ENCODE data around the gene CCDC14.
"Not testable (repeated sequence)": the region's sequence is repeated elsewhere in the genome, so short reads cannot be mapped to it uniquely, and the experiment has no call there.

Gene CCDC14

DNA sequence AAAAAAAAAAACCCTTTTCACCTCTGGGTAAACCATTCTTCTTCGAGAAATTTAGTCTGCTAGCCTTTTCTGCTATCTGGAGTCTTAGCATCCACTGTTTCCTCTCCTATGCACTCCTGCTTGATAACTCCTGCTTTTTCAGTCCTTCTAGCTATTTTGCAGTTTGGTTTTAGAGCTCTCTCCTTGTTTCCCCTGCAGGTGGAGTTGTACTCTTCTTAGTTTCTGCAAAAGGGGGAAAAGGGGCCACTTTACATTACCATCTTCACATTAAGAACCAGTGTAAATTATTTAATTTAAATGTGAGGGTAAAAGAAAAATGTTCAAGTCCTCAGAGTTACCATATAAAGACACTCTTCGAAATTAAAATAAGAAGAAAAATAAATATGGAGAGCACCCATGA, 53.3 kb downstream of the CCDC14 start:
- peaks cover 3% of the 10 kb centered on the region for H3K36me3 Mint-ChIP-seq
- H3K27ac Mint-ChIP-seq, result no peak overlapping the region
- DNase-seq, result no peak
- CTCF ChIA-PET, result no interaction called here
- H3K27me3 Mint-ChIP-seq, result peaks cover 4% of the 10 kb centered on the region
- no peak overlapping the region for H3K4me3 Mint-ChIP-seq
- no peaks in the 10 kb centered on the region for H3K9me3 Mint-ChIP-seq
- no peaks in the 10 kb centered on the region for H3K4me1 Mint-ChIP-seq

DNA sequence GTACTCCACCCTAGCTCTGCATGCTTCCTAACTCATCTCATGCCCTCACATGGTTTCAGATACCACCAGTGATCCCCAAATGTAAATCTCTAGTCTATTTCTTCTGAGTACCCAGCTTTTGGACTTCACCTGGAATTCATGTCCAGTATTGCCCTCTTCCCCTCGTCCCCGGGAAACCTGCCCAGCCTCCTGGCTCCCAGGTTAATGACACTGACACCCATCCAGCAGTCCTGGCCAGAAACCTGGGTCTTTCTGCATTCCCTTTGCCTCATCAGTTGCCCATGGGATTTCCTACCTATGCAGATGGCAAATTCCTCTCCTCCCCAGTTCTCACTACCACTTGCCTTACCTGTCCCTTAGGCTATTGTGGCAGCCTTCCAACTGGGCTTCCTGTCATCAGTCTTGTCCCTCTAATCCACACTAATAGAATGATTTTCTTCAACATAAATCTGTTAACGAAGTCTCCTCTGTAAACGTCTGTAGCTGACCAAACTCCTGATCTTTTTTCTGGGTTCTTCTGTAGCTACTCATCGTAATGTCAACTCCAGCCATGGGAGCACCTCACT, 61.6 kb downstream of the CCDC14 start:
- Mint-ChIP-seq H3K27ac (no peak overlapping the region), H3K4me3 (no peak overlapping the region), H3K36me3 (no peaks in the 10 kb centered on the region), H3K9me3 (no peaks in the 10 kb centered on the region), H3K4me1 (no peaks in the 10 kb centered on the region), H3K27me3 (peaks cover 18% of the 10 kb centered on the region)
- CTCF ChIA-PET, result no interaction called here
- DNase-seq, result no peak

DNA sequence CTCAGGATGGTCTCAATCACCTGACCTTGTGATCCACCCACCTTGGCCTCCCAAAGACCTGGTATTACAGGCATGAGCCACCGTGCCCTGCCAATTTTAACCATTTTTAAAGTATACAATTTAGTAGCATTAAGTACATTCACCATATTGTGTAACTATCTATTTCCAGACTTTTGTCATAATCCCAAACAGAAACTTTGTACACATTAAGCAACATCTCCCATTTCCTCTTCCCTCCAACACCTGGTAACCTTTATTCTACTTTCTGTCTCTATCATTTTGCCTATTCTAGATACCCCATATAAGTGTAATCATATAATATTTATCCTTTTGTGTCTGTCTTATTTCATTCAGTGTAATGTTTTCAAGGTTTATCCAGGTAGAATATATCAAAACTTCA, 68.0 kb downstream of the CCDC14 start:
- CTCF ChIA-PET, result no interaction called here
- Mint-ChIP-seq H3K9me3 (peaks cover 13% of the 10 kb centered on the region), H3K27ac (no peak overlapping the region), H3K27me3 (peaks cover 30% of the 10 kb centered on the region), H3K36me3 (no peaks in the 10 kb centered on the region), H3K4me3 (no peak overlapping the region), H3K4me1 (no peaks in the 10 kb centered on the region)
- DNase-seq, result no peak

DNA sequence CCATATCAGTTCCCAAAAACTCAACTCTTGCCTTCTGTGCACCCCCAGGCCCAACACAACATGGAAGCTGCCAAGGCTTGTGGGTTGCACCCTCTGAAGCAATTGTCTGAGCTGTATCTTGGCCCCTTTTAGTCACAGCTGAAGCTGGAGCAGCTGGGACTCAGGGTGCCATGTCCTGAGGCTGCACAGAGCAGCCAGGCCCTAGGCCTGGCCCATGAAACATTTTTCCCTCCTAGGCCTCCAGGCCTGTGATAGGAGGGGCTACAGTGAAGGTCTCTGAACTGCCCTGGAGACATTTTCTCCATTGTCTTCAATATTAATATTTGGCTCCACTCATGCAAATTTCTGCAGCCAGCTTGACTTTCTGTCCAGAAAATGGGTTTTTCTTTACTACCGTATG, 68.8 kb downstream of the CCDC14 start:
- Mint-ChIP-seq H3K4me1 (no peaks in the 10 kb centered on the region), H3K4me3 (no peak overlapping the region), H3K27me3 (peaks cover 28% of the 10 kb centered on the region), H3K9me3 (peaks cover 13% of the 10 kb centered on the region), H3K27ac (no peak overlapping the region), H3K36me3 (no peaks in the 10 kb centered on the region)
- DNase-seq, result no peak
- CTCF ChIA-PET, result no interaction called here

DNA sequence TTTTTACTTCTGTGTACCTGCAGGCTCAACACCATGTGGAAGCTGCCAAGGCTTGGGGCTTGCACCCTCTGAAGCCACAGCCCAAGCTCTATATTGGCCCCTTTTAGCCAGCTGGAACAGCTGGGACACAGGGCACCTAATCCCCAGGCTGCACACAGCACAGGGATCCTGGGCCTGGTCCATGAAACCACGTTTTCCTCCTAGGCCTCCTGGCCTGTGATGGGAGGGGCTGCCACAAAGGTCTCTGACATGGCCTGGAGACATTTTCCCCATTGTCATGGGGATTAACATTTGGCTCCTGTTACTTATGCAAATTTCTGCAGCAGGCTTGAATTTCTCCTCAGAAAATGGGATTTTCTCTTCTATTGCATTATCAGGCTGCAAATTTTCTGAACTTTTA, 70.0 kb downstream of the CCDC14 start:
- CTCF ChIA-PET, DNase-seq, H3K36me3 Mint-ChIP-seq, H3K4me3 Mint-ChIP-seq, H3K27ac Mint-ChIP-seq, H3K4me1 Mint-ChIP-seq: not testable (repeated sequence)
- peaks cover 34% of the 10 kb centered on the region for H3K27me3 Mint-ChIP-seq
- peaks cover 13% of the 10 kb centered on the region for H3K9me3 Mint-ChIP-seq

DNA sequence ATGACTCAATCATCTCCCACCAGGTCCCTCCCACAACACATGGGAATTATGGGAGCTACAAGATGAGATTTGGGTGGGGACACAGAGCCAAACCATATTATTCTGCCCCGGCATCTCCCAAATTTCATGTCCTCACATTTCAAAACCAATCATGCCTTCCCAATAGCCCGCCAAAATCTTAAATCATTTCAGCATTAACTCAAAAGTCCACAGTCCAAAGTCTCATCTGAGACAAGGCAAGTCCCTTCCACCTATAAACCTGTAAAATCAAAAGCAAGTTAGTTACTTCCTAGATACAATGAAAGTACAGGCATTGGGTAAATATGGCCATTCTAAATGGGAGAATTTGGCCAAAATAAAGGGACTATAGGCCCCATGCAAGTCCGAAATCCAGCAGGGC, 70.9 kb downstream of the CCDC14 start:
- H3K27ac Mint-ChIP-seq, H3K36me3 Mint-ChIP-seq, DNase-seq, H3K4me3 Mint-ChIP-seq, H3K4me1 Mint-ChIP-seq: not testable (repeated sequence)
- Mint-ChIP-seq H3K9me3 (peaks cover 13% of the 10 kb centered on the region), H3K27me3 (peaks cover 42% of the 10 kb centered on the region)
- CTCF ChIA-PET, result interaction anchor here (1.2 kb wide), 1 partner anchor 24 kb away, joined by 3 read pairs; no protein-coding TSS in a partner anchor

DNA sequence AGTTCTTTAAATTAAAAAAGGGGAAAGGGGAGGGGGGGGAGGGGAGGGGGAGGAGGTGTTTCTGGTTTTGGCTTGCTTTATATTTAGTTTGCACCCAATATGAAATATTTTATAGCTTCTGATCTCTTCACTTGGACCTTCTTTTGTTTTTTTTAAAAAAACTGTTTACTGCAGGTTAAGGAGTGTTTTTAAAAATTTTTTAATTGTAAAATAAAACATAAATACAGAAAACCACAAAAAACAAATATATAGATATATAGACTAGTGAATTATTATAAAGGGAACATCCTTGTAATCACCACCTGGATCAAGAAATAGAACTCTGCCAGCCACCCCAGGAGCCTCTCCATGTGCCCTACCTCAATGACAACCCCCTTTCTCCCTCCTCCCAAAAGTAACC, 76.0 kb downstream of the CCDC14 start:
- Mint-ChIP-seq H3K36me3 (no peaks in the 10 kb centered on the region), H3K4me3 (no peak overlapping the region), H3K4me1 (peaks cover 21% of the 10 kb centered on the region), H3K27me3 (peaks cover 79% of the 10 kb centered on the region), H3K9me3 (peaks cover 4% of the 10 kb centered on the region), H3K27ac (no peak overlapping the region)
- CTCF ChIA-PET, result no interaction called here
- no peak for DNase-seq

DNA sequence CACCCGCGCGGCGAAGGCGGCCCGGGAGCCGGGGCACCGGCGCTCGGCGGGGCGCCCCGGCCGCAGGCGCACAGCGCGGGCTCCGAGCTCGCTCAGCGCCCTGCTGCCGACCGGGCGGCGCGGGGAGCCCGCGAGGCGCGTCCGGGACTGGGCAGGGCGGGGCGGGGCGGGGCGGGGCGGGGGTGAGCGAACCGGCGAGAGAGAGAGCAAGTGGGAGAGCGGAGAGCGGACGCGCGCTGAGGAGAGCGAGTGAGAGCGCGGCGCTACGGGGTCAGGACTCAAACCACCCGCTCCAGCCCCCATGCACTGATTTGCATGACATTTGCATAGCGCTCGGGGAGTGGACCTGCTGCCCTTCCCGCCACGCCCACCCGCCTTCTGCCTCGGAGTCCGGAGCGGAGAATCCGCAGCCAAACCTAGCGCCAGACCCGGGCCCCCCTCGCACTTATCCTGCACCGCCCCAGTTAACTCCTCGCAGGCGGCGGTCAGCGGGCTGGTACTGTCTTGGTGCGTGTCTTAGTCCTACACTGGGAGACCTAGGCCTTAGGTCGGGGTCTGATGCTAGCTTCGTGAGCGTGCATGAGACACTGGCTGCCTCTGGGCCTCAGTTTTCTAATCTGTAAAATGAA, 76.7 kb downstream of the CCDC14 start, which contains the start of gene MYLK:
Gene MYLK, minus strand, starts transcription at position 130 of the 629 bp plus-strand sequence. CDS start 90,491 bp downstream, outside the sequence.
- H3K4me1 Mint-ChIP-seq, result peaks cover 21% of the 10 kb centered on the region
- no peaks in the 10 kb centered on the region for H3K36me3 Mint-ChIP-seq
- H3K4me3 Mint-ChIP-seq, result peak within 1 kb of the TSS; percentile 64
- H3K27ac Mint-ChIP-seq, result no peak within 1 kb of the TSS
- CTCF ChIA-PET, result interaction anchor here (1.5 kb wide), 1 partner anchor 12 kb away, joined by 3 read pairs; no protein-coding TSS in a partner anchor
- H3K9me3 Mint-ChIP-seq, result no peaks in the 10 kb centered on the region
- peak; percentile 80 for DNase-seq
- H3K27me3 Mint-ChIP-seq, result peaks cover 73% of the 10 kb centered on the region

DNA sequence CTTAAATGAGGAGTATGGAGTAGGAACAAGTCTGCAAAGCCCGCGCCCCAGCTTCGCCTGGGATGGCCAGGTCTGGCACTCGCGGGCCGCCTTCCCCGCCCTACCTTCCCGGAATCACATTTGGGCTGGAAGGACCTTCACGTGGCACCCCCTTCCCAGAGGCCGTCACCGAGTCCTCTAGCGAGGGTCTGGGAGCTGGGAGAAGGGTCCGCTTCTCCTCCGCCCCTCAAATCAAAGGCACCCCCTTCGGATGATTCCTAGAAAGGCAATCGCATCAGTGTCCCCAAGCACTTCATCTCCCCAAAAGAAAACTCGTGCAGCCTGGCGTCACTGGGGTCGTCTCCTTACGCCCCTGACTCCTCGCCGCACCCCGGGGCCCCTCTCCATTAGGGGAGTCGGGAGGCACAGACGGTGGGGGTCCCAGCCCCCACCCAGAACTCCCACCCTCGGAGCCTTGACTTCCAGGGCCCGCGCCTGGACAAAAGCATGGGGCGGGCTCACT, 77.3 kb downstream of the CCDC14 start:
- no peaks in the 10 kb centered on the region for H3K36me3 Mint-ChIP-seq
- no peaks in the 10 kb centered on the region for H3K9me3 Mint-ChIP-seq
- peaks cover 21% of the 10 kb centered on the region for H3K4me1 Mint-ChIP-seq
- peaks cover 69% of the 10 kb centered on the region for H3K27me3 Mint-ChIP-seq
- H3K27ac Mint-ChIP-seq, result no peak overlapping the region
- CTCF ChIA-PET, result interaction anchor here (1.5 kb wide), 1 partner anchor 12 kb away, joined by 3 read pairs; no protein-coding TSS in a partner anchor
- peak overlapping the region; percentile 53 for H3K4me3 Mint-ChIP-seq
- DNase-seq, result no peak

DNA sequence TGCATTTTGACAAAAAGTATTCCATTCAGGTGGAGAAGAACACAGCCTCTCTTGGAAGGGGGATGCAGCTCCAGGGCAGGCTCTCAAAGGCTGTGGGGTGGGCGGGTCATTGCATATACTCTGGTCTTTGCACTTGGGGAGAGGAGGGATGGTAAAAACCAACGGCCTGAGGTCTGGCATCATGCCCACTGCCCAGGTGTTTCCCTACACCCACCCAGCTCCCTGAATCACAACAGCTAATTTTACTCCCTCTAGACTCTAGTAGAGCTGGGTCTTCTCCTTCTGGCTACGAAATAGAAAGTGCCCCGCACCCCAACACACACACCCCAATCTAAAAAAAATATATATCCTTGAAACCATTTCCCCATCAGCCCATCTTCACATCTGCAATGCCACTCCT, 77.9 kb downstream of the CCDC14 start:
- Mint-ChIP-seq H3K36me3 (no peaks in the 10 kb centered on the region), H3K4me1 (peaks cover 21% of the 10 kb centered on the region), H3K4me3 (peak overlapping the region; percentile 53), H3K27me3 (peaks cover 69% of the 10 kb centered on the region), H3K27ac (no peak overlapping the region), H3K9me3 (no peaks in the 10 kb centered on the region)
- CTCF ChIA-PET, result interaction anchor here (1.5 kb wide), 1 partner anchor 11 kb away, joined by 3 read pairs; no protein-coding TSS in a partner anchor
- no peak for DNase-seq

DNA sequence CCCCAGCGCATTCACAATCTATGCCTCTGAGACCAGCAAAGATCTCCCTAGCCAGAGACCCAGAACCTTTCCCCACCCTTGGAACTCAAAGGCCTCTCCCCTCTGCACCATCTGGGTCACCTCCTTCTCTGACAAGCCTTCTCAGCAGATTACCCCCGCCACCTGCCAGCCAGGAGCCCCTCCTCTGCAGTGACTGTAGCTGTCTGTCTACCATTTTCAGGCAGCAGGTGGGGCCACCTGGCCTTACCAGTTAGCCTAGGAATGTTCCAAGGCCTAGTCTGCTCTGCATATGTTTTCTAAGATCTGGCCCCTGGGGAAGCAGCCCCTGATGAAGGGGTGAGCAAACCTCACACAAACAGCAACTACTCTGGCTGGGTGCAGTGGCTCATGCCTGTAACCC, 79.3 kb downstream of the CCDC14 start:
- Mint-ChIP-seq H3K9me3 (no peaks in the 10 kb centered on the region), H3K36me3 (no peaks in the 10 kb centered on the region), H3K4me3 (no peak overlapping the region), H3K27me3 (peaks cover 75% of the 10 kb centered on the region), H3K4me1 (peaks cover 21% of the 10 kb centered on the region), H3K27ac (no peak overlapping the region)
- DNase-seq, result no peak
- CTCF ChIA-PET, result no interaction called here

DNA sequence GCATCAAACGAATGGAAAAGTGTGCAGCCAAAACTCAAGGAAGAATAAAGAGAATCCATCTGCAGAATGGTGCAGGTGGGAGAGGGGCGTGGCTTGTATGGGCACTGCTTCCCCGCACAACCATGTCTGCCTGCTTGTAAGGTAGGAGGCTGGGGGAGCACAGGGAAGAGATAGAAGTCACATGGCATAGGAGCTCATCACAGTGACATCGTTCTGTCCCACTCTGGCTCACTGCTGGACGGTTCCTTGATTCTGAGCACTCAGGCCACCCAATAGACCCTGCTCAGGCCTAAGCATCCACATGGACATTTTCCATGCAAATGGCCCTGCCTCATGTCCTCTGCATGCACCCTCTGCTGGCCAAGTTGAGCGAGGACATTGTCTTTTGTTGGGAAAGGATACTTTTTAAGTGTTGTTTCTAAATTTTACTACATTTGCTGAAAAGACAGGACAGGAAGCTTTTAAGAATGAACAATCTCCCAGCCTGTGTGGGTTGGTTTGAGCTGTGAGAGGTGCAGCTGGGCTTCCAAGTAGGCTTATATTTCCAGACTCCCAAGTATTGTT, 79.9 kb downstream of the CCDC14 start:
- CTCF ChIA-PET, result no interaction called here
- H3K4me3 Mint-ChIP-seq, result no peak overlapping the region
- no peak overlapping the region for H3K27ac Mint-ChIP-seq
- no peaks in the 10 kb centered on the region for H3K9me3 Mint-ChIP-seq
- H3K27me3 Mint-ChIP-seq, result peaks cover 70% of the 10 kb centered on the region
- no peak for DNase-seq
- no peaks in the 10 kb centered on the region for H3K36me3 Mint-ChIP-seq
- peaks cover 21% of the 10 kb centered on the region for H3K4me1 Mint-ChIP-seq

DNA sequence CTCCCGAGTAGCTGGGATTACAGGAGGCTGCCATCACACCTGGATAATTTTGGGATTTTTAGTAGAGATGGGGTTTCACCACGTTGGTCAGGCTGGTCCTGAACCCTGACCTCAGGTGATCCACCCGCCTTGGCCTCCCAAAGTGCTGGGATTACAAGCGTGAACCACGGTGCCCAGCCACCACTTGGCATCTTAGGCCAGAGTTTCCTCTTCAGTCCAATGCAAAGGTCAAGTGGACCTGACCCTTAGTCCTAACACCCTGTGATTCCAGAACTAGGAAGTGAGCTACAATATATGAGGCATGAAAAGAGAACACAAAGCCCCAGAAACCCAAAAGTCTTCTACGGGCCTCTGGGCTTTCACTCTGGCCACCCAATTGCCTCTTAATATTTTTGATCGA, 82.2 kb downstream of the CCDC14 start:
- CTCF ChIA-PET, result interaction anchor here (0.9 kb wide), 1 partner anchor 47 kb away, joined by 3 read pairs; no protein-coding TSS in a partner anchor
- no peak overlapping the region for H3K27ac Mint-ChIP-seq

DNA sequence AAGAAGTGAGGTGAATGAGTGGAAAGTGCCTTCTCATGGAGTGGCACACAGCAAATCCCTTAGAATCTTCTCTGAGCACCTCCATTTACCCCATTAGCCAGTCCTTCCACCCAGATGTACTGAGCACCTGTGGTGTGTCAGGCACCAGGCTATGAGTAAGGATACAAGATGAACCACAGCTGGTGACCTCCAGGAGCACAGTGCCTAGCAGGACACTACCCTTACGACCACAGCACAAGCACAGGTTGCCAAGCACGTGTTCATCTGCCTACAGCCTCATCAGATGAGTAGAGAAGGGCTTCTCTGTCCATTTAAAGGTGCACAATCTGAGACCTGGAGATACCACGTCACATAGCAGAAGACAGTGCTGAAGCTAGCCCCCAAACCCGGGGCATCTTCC, 83.1 kb downstream of the CCDC14 start:
- H3K9me3 Mint-ChIP-seq, result no peaks in the 10 kb centered on the region
- peaks cover 3% of the 10 kb centered on the region for H3K4me1 Mint-ChIP-seq
- H3K27ac Mint-ChIP-seq, result no peak overlapping the region
- CTCF ChIA-PET, result no interaction called here
- peaks cover 41% of the 10 kb centered on the region for H3K27me3 Mint-ChIP-seq
- H3K36me3 Mint-ChIP-seq, result no peaks in the 10 kb centered on the region
- no peak overlapping the region for H3K4me3 Mint-ChIP-seq
- DNase-seq, result no peak

More for the DNA sequence above, 82.2 kb downstream of the CCDC14 start:
- DNase-seq, result no peak
- Mint-ChIP-seq H3K9me3 (no peaks in the 10 kb centered on the region), H3K36me3 (no peaks in the 10 kb centered on the region), H3K4me1 (peaks cover 11% of the 10 kb centered on the region), H3K4me3 (no peak overlapping the region), H3K27me3 (peaks cover 49% of the 10 kb centered on the region)

DNA sequence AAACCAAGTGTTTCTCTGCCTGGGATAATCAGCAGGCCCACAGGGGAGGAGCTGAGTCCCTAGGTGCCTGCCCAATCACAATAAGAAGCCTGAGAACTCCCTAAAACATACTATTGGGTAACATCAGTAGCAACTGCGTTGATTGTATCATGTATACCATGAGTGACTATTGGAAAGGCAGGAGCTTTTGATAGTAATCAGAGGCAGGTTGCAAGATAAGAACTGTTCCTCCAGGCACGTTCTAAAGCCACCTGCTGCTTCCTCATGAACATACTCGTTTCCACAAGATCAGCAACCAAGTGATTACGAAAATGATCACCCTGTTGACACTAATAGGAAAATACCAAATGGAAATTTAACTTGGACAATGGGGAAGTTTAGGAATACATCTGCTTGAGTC, 83.6 kb downstream of the CCDC14 start:
- H3K9me3 Mint-ChIP-seq, result no peaks in the 10 kb centered on the region
- H3K4me1 Mint-ChIP-seq, result no peaks in the 10 kb centered on the region
- H3K27ac Mint-ChIP-seq, result no peak overlapping the region
- CTCF ChIA-PET, result no interaction called here
- no peak overlapping the region for H3K4me3 Mint-ChIP-seq
- H3K27me3 Mint-ChIP-seq, result peaks cover 36% of the 10 kb centered on the region
- no peak for DNase-seq
- no peaks in the 10 kb centered on the region for H3K36me3 Mint-ChIP-seq
